RWPE1 (cell line): Measurements from ENCODE around the gene PHF13.
A peak's percentile ranks its signal among the peaks of the same experiment; 100 is the strongest.

ENCODE experiments used
- CTCF ChIA-PET: fragments of 350-600 bp; sonication (Branson Sonifier 250); formaldehyde crosslinking; extraction: SDS; loops from one replicate; lab custom pipeline; 2021; lab: Yijun Ruan, JAX
- POLR2A ChIA-PET: fragments of 400-600 bp; formaldehyde crosslinking; extraction: SDS; loops from one replicate; lab custom pipeline; 2020; ENCODE audit warnings: antibody characterized with exemption; ENCODE audit not compliant: low non-redundant PET; lab: Yijun Ruan, JAX
- DNase-seq: peaks from one replicate; pipeline ENCODE4 v3.0.0; 2012; ENCODE audit warnings: low spot score
- H3K27ac ChIP-seq: fragments of 450-650 bp; 2 replicates; pipeline ENCODE4 v1.5.1; 2017
- CTCF ChIP-seq: fragments of 450-650 bp; conservative IDR thresholded peaks from 2 replicates; pipeline ENCODE4 v1.5.1; 2017; ENCODE audit warnings: low read depth, mild to moderate bottlenecking

The PHF13 gene

GRCh38 chr1:6585841-6586240 lies 27.7 kb upstream of the PHF13 start:
- POLR2A ChIA-PET = interaction anchor here (0.6 kb wide), 1 partner anchor 1625 kb away, joined by 7 read pairs; no protein-coding TSS in a partner anchor
- CTCF ChIA-PET = interaction anchor here (1.2 kb wide), 1 partner anchor 61 kb away, joined by 4 read pairs; no protein-coding TSS in a partner anchor
- H3K27ac ChIP-seq = peak overlapping the region; percentile 98
- TF ChIP-seq CTCF = no peak
- DNase-seq = no peak

GRCh38 chr1:6586404-6586816 lies 27.1 kb upstream of the PHF13 start:
- ChIA-PET CTCF (interaction anchor here (1.2 kb wide), 1 partner anchor 60 kb away, joined by 4 read pairs; no protein-coding TSS in a partner anchor), POLR2A (interaction anchor here (0.6 kb wide), 1 partner anchor 1625 kb away, joined by 7 read pairs; no protein-coding TSS in a partner anchor)
- H3K27ac ChIP-seq = peak overlapping the region; percentile 98
- DNase-seq = no peak
- no peak for TF ChIP-seq CTCF

- H3K27ac ChIP-seq = peak overlapping the region; percentile 98
- TF ChIP-seq CTCF = no peak
- ChIA-PET POLR2A (no interaction called here), CTCF (interaction anchor here (0.9 to 1.1 kb wide), 2 partner anchors 12 to 33 kb away, joined by 4 to 5 read pairs; partner anchors contain the start of gene NOL9)
- DNase-seq = peak; percentile 41
Observed at GRCh38 chr1:6587261-6588005, 26.1 kb upstream of the PHF13 start.

- CTCF ChIA-PET = interaction anchor here (0.9 kb wide), 1 partner anchor 11 kb away, joined by 5 read pairs; no protein-coding TSS in a partner anchor
- POLR2A ChIA-PET = no interaction called here
Observed at GRCh38 chr1:6588128-6588892, 25.2 kb upstream of the PHF13 start.

DNA sequence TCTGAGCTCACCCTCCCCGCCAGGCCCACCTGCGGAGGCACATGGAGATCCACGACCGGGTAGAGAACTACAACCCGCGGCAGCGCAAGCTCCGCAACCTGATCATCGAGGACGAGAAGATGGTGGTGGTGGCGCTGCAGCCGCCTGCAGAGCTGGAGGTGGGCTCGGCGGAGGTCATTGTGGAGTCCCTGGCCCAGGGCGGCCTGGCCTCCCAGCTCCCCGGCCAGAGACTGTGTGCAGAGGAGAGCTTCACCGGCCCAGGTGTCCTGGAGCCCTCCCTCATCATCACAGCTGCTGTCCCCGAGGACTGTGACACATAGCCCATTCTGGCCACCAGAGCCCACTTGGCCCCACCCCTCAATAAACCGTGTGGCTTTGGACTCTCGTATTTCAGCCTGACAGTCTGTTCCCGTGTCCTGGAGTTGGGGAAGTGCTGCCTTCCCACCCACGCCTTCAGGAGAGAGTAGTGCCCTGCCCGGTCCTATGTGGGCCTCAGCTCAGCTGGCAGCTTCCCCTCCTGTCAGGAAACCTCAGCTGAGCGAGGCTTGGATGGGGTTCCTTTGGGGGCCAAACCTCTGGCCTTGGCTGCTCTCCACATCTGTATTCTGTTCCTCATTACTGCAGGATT lies 24.5 kb upstream of the PHF13 start:
- no peak for DNase-seq
- ChIA-PET CTCF (interaction anchor here (0.7 kb wide), 1 partner anchor 42 kb away, joined by 4 read pairs; no protein-coding TSS in a partner anchor), POLR2A (interaction anchor here (1.1 kb wide), 1 partner anchor 8 kb away, joined by 4 read pairs; no protein-coding TSS in a partner anchor)
- H3K27ac ChIP-seq = peak overlapping the region; percentile 98
- TF ChIP-seq CTCF = no peak

More at GRCh38 chr1:6588128-6588892, 25.2 kb upstream of the PHF13 start:
- TF ChIP-seq CTCF = no peak
- H3K27ac ChIP-seq = peak overlapping the region; percentile 98
- DNase-seq = peak; percentile 37
